RWPE2 (cell line): ENCODE results near the gene KY.

Experiments
- ATAC-seq: fragments of 200-7000 bp; cut with Tn5 transposase; 3 replicates; pipeline ENCODE4 v1.9.1; 2021; ENCODE audit warnings: low read depth
- DNase-seq: peaks from one replicate; pipeline ENCODE4 v3.0.0-alpha.2; 2020; ENCODE audit warnings: low spot score
- H3K27ac ChIP-seq: fragments of 450-650 bp; 2 replicates; pipeline ENCODE4 v1.5.1; 2017; ENCODE audit warnings: mild to moderate bottlenecking; ENCODE audit not compliant: poor library complexity, severe bottlenecking
- H3K27me3 ChIP-seq: fragments of 250-450 bp; sonication (Bioruptor Pico); 2 replicates; pipeline ENCODE4 v1.5.1; 2021; ENCODE audit warnings: mild to moderate bottlenecking, moderate library complexity; ENCODE audit not compliant: insufficient read depth, poor library complexity, severe bottlenecking
- H3K36me3 ChIP-seq: fragments of 250-450 bp; sonication (Bioruptor Pico); 2 replicates; pipeline ENCODE4 v1.5.1; 2020; ENCODE audit warnings: low read depth, mild to moderate bottlenecking, moderate library complexity
- H3K4me1 ChIP-seq: fragments of 250-450 bp; sonication (Bioruptor Pico); 2 replicates; pipeline ENCODE4 v1.5.1; 2021; ENCODE audit warnings: mild to moderate bottlenecking, moderate library complexity; ENCODE audit not compliant: insufficient read depth, poor library complexity, severe bottlenecking
- H3K4me3 ChIP-seq: fragments of 250-450 bp; sonication (Bioruptor Pico); 2 replicates; pipeline ENCODE4 v1.5.1; 2021; ENCODE audit warnings: mild to moderate bottlenecking, moderate library complexity; ENCODE audit not compliant: severe bottlenecking
- H3K9me3 ChIP-seq: fragments of 250-450 bp; sonication (Bioruptor Pico); 2 replicates; pipeline ENCODE4 v1.5.1; 2021; ENCODE audit warnings: mild to moderate bottlenecking, moderate library complexity; ENCODE audit not compliant: severe bottlenecking
- TF ChIP-seq, protein P1 (sequence below): fragments of 450-650 bp; IDR thresholded peaks from one replicate; pipeline ENCODE4 v1.5.1; 2017; ENCODE audit warnings: mild to moderate bottlenecking, moderate library complexity; ENCODE audit not compliant: poor library complexity, severe bottlenecking

Gene KY

DNA sequence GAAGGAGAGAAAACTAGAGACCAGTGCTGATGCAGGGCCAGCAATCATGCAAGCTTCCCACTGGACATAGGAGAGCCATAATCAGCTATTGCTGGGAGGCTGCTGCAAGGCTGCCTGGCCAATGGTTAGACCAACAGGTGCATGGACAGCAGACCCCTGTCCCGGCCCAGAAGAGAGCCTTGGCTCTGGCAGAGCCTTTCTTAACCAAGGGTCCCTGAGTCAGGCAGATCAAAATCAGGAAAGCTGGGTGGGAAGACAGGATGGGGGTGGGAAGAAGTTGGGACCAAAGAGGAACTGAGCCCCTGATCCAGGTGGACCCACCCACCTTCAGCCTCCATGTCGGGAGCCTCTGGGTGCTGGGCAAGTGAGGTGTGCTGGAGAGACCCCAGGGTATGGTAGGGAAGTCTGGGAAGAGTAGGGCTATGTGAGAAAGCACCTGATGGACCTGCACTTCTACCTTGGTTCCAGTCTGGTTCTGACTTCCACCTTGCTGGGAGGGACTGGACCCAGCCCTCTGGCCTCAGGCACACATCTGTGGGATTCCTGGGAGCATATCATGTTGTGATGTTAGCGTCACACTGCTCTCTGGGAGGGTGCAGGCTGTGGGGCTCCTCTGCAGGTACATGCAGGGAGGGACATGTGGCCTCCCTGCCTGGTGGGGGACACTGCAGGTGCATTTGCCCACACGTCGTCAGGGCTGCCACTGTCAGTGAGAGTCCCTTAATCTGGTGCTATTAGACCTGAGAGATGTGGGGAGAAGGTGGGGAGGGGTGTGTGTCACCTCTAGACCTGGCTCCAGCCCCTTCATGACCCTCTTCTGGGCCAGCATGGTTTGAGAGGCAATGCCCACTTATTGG, 24.7 kb downstream of the KY start:
- H3K9me3 ChIP-seq = peaks cover 2% of the 10 kb centered on the region
- H3K27ac ChIP-seq = no peak overlapping the region
- no peak for ATAC-seq
- no peaks in the 10 kb centered on the region for H3K27me3 ChIP-seq
- no peaks in the 10 kb centered on the region for H3K36me3 ChIP-seq
- H3K4me3 ChIP-seq = no peak overlapping the region
- TF ChIP-seq, protein P1, sequence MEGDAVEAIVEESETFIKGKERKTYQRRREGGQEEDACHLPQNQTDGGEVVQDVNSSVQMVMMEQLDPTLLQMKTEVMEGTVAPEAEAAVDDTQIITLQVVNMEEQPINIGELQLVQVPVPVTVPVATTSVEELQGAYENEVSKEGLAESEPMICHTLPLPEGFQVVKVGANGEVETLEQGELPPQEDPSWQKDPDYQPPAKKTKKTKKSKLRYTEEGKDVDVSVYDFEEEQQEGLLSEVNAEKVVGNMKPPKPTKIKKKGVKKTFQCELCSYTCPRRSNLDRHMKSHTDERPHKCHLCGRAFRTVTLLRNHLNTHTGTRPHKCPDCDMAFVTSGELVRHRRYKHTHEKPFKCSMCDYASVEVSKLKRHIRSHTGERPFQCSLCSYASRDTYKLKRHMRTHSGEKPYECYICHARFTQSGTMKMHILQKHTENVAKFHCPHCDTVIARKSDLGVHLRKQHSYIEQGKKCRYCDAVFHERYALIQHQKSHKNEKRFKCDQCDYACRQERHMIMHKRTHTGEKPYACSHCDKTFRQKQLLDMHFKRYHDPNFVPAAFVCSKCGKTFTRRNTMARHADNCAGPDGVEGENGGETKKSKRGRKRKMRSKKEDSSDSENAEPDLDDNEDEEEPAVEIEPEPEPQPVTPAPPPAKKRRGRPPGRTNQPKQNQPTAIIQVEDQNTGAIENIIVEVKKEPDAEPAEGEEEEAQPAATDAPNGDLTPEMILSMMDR = no peak
- no peaks in the 10 kb centered on the region for H3K4me1 ChIP-seq
- DNase-seq = no peak

DNA sequence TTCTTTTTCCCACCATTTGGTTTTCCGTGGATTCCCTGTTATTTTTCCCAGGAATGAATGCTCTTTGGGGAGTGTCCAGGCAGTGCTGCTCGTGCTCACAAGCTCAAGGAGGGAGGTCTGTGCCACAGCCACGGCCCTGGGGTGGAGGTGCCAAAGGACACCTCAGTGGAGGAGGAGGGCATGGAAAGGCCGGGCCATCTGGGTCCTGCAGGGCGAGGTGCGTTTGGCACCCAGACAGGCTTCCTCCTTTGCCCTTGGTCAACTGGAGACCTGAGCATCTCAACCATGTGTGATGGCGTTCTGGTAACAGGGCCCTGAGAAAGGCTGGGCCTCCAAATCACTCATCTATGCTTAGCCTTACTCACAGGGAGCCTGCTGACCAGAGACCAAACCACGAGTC, 25.4 kb downstream of the KY start:
- Histone ChIP-seq H3K27ac (no peak overlapping the region), H3K9me3 (no peaks in the 10 kb centered on the region), H3K36me3 (no peaks in the 10 kb centered on the region), H3K4me3 (no peak overlapping the region), H3K27me3 (no peaks in the 10 kb centered on the region), H3K4me1 (no peaks in the 10 kb centered on the region)
- no peak for DNase-seq
- TF ChIP-seq, protein P1 = no peak
- no peak for ATAC-seq

DNA sequence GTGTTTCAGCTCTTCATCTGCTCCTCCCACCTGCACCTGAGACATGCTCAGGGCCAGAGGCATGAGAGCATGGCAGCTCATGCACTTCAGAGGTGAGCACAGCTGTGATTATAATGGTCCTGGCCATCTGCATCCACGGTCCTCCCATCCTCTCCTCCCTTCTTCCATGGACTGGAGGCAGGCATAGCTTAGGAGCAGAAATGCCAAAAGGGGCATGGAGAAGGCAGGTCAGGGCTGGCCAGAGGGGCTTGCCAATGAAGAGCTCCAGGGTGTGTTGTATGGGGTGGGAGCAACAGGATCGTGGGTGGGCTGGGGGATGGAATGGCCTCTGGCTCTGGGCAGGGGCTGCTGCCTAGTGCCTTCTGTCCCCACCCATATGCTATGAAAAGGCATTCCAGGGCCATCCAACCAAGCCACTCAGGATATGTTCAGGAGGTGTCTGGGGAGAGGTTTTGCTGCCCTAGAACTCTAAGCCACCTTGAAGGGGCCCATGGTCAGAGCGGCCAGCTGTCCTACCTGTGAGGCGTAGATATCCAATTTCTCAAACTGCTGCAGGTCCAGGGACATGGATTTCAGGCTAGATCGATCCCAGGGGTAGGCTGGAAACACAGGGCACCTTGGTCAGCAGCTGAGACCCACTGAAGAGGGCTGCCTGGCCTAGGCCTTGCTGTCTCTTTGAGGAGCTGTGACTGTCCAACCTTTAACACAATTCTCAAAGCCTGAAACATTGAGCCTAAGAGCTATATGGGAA, 26.1 kb downstream of the KY start:
- no peak overlapping the region for H3K27ac ChIP-seq
- H3K4me1 ChIP-seq = no peaks in the 10 kb centered on the region
- TF ChIP-seq, protein P1 = no peak
- no peak for ATAC-seq
- no peaks in the 10 kb centered on the region for H3K27me3 ChIP-seq
- no peak for DNase-seq
- no peaks in the 10 kb centered on the region for H3K9me3 ChIP-seq
- no peaks in the 10 kb centered on the region for H3K36me3 ChIP-seq
- no peak overlapping the region for H3K4me3 ChIP-seq

DNA sequence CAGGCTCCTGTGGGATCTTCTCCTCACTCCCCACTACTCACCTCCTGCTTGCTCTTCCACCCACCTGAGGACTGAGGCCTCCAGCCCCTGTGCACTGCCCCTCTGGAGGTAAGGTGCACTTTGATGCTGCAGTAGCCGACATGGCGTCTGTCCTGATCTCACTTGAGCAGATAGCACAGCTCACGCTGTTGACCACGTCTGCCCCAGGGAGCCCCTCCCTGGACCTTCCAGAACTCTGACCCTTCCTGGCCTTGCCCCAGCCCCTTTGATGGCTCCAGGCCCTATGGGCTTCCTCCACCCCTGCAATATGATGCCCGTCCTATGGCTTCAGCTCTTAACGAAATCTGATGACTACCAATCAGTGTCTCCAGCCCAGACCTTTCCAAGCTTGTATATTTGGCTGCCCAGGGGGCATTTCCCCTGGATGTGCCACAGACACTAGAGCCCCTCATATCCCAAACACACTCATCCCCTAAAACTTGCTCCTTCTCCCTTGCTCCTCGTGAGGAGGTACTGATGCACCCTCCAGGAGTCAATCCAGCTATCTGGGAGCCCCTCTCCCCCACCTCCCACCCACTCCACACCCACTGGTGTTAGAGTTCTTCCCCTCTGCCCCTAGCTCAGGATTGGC, 27.1 kb downstream of the KY start:
- Histone ChIP-seq H3K27me3 (no peaks in the 10 kb centered on the region), H3K27ac (no peak overlapping the region), H3K36me3 (no peaks in the 10 kb centered on the region), H3K4me1 (no peaks in the 10 kb centered on the region), H3K4me3 (no peak overlapping the region), H3K9me3 (no peaks in the 10 kb centered on the region)
- TF ChIP-seq, protein P1 = no peak
- ATAC-seq (no peak), DNase-seq (no peak)
